Neural progenitor cell (in vitro differentiated cells): ENCODE results near the gene TTC19. TPM values are rescaled to one million over a fixed set of nuclear protein-coding genes. Genes with fewer than 3 reads are reported as not detected.

Experiments
- DNase-seq: peaks from one replicate; pipeline ENCODE4 v3.0.0-alpha.2; 2016; ENCODE audit warnings: low spot score
- H2AFZ ChIP-seq: fragments of 200-600 bp; sonication (generic); replicated peaks from 2 replicates; pipeline ENCODE4 v1.6.1; 2016; ENCODE audit warnings: antibody characterized with exemption
- H3F3A ChIP-seq: fragments of 200-600 bp; sonication (generic); 2 replicates; pipeline ENCODE4 v1.6.1; 2016; ENCODE audit warnings: antibody characterized with exemption, low read depth
- H3K27ac ChIP-seq: fragments of 200-600 bp; sonication (generic); 2 replicates; pipeline ENCODE4 v1.5.1; 2016; ENCODE audit warnings: mild to moderate bottlenecking
- H3K27me3 ChIP-seq: fragments of 200-600 bp; sonication (generic); 2 replicates; pipeline ENCODE4 v1.6.1; 2016; ENCODE audit warnings: mild to moderate bottlenecking, moderate library complexity
- H3K36me3 ChIP-seq: fragments of 200-600 bp; sonication (generic); 2 replicates; pipeline ENCODE4 v1.5.1; 2016
- H3K4me1 ChIP-seq: fragments of 200-600 bp; sonication (generic); 2 replicates; pipeline ENCODE4 v1.6.1; 2016; ENCODE audit warnings: mixed run types
- H3K4me2 ChIP-seq: fragments of 200-600 bp; sonication (generic); 2 replicates; pipeline ENCODE4 v1.6.1; 2016
- H3K4me3 ChIP-seq: fragments of 200-600 bp; sonication (generic); 2 replicates; pipeline ENCODE4 v1.5.1; 2016
- H3K79me2 ChIP-seq: fragments of 200-600 bp; sonication (generic); 2 replicates; pipeline ENCODE4 v1.6.1; 2016; ENCODE audit warnings: low read depth
- H3K9ac ChIP-seq: fragments of 200-600 bp; sonication (generic); 2 replicates; pipeline ENCODE4 v1.6.1; 2016
- H3K9me3 ChIP-seq: fragments of 200-600 bp; sonication (generic); 2 replicates; pipeline ENCODE4 v1.5.1; 2016; ENCODE audit warnings: low read depth
- H4K20me1 ChIP-seq: fragments of 200-600 bp; sonication (generic); 2 replicates; pipeline ENCODE4 v1.6.1; 2016; ENCODE audit warnings: low read depth
- H3K27ac Mint-ChIP-seq: 3 replicates; pipeline ENCODE4 v1.8.0; 2021; ENCODE audit warnings: mixed read lengths
- H3K27me3 Mint-ChIP-seq: 2 replicates; pipeline ENCODE4 v1.8.0; 2022; ENCODE audit warnings: low read depth, mild to moderate bottlenecking, inconsistent platforms, moderate library complexity, mixed read lengths; ENCODE audit not compliant: insufficient read depth
- H3K36me3 Mint-ChIP-seq: 3 replicates; pipeline ENCODE4 v1.8.0; 2021; ENCODE audit warnings: mixed read lengths
- H3K4me1 Mint-ChIP-seq: 3 replicates; pipeline ENCODE4 v1.8.0; 2021; ENCODE audit warnings: mixed read lengths
- H3K4me3 Mint-ChIP-seq: 3 replicates; pipeline ENCODE4 v1.8.0; 2021; ENCODE audit warnings: mild to moderate bottlenecking, moderate library complexity, mixed read lengths
- H3K9me3 Mint-ChIP-seq: 3 replicates; pipeline ENCODE4 v1.8.0; 2020; ENCODE audit warnings: mixed read lengths
- CTCF ChIP-seq: fragments of 200-600 bp; sonication (generic); IDR thresholded peaks from 2 replicates; pipeline ENCODE4 v1.5.1; 2017; ENCODE audit warnings: antibody characterized with exemption, mild to moderate bottlenecking
- EZH2 ChIP-seq: fragments of 200-600 bp; sonication (generic); IDR thresholded peaks from 2 replicates; pipeline ENCODE4 v1.6.1; 2017; ENCODE audit warnings: antibody characterized with exemption, mild to moderate bottlenecking, moderate library complexity
- EZH2phosphoT487 ChIP-seq: fragments of 200-600 bp; sonication (generic); IDR thresholded peaks from 2 replicates; pipeline ENCODE4 v1.6.1; 2017; ENCODE audit warnings: antibody characterized with exemption
- total RNA-seq: library from RNA; depleted of rRNA; stranded (reverse); fragments of >200 nt; gene quantifications from 2 replicates; pipeline ENCODE4 v1.2.3, GENCODE V29; 2015; ENCODE audit warnings: low replicate concordance

TTC19 gene
- total RNA-seq, 1 donor from 2014 or later = 52.9 TPM

- Histone ChIP-seq H3K4me1 (no peaks in the 10 kb centered on the region), H3K79me2 (no peaks in the 10 kb centered on the region), H3K9me3 (no peaks in the 10 kb centered on the region), H3K27me3 (no peaks in the 10 kb centered on the region), H3K4me3 (no peak overlapping the region), H3K4me2 (no peak overlapping the region), H3F3A (no peaks in the 10 kb centered on the region), H4K20me1 (no peaks in the 10 kb centered on the region), H3K36me3 (peaks cover 15% of the 10 kb centered on the region), H3K27ac (no peak overlapping the region), H2AFZ (no peak overlapping the region), H3K9ac (no peak overlapping the region)
- Mint-ChIP-seq H3K36me3 (peaks cover 39% of the 10 kb centered on the region), H3K4me3 (no peak overlapping the region), H3K27me3 (no peaks in the 10 kb centered on the region), H3K27ac (no peak overlapping the region), H3K4me1 (no peaks in the 10 kb centered on the region), H3K9me3 (no peaks in the 10 kb centered on the region)
- no peak for DNase-seq
- TF ChIP-seq EZH2 (no peak), CTCF (no peak), EZH2phosphoT487 (no peak)
These were observed 66.5 kb downstream of the TTC19 start for GRCh38 chr17:16066125-16066524.

GRCh38 chr17:16068323-16068722 is 68.7 kb downstream of the TTC19 start:
- Mint-ChIP-seq H3K4me1 (no peaks in the 10 kb centered on the region), H3K27ac (no peak overlapping the region), H3K9me3 (no peaks in the 10 kb centered on the region), H3K36me3 (peaks cover 33% of the 10 kb centered on the region), H3K4me3 (no peak overlapping the region), H3K27me3 (no peaks in the 10 kb centered on the region)
- H3K9ac ChIP-seq = no peak overlapping the region
- no peaks in the 10 kb centered on the region for H3K27me3 ChIP-seq
- DNase-seq = no peak
- H3K27ac ChIP-seq = no peak overlapping the region
- no peaks in the 10 kb centered on the region for H3K79me2 ChIP-seq
- no peak overlapping the region for H3K4me3 ChIP-seq
- peaks cover 17% of the 10 kb centered on the region for H3K36me3 ChIP-seq
- TF ChIP-seq EZH2 = no peak
- TF ChIP-seq CTCF = no peak
- TF ChIP-seq EZH2phosphoT487 = no peak
- H2AFZ ChIP-seq = no peak overlapping the region
- no peaks in the 10 kb centered on the region for H4K20me1 ChIP-seq
- no peaks in the 10 kb centered on the region for H3F3A ChIP-seq
- H3K4me1 ChIP-seq = no peaks in the 10 kb centered on the region
- no peak overlapping the region for H3K4me2 ChIP-seq
- H3K9me3 ChIP-seq = no peaks in the 10 kb centered on the region

- peaks cover 8% of the 10 kb centered on the region for H3K36me3 ChIP-seq
- H3K36me3 Mint-ChIP-seq = peaks cover 34% of the 10 kb centered on the region
- no peak overlapping the region for H3K4me3 Mint-ChIP-seq
- no peaks in the 10 kb centered on the region for H4K20me1 ChIP-seq
- H3K4me1 ChIP-seq = no peaks in the 10 kb centered on the region
- no peak overlapping the region for H3K9ac ChIP-seq
- H2AFZ ChIP-seq = no peak overlapping the region
- H3K9me3 ChIP-seq = no peaks in the 10 kb centered on the region
- H3K4me2 ChIP-seq = no peak overlapping the region
- no peaks in the 10 kb centered on the region for H3K27me3 Mint-ChIP-seq
- no peaks in the 10 kb centered on the region for H3K79me2 ChIP-seq
- H3K27ac Mint-ChIP-seq = no peak overlapping the region
- no peak overlapping the region for H3K4me3 ChIP-seq
- H3K9me3 Mint-ChIP-seq = no peaks in the 10 kb centered on the region
- no peak for DNase-seq
- no peak overlapping the region for H3K27ac ChIP-seq
- no peaks in the 10 kb centered on the region for H3F3A ChIP-seq
- no peaks in the 10 kb centered on the region for H3K27me3 ChIP-seq
- H3K4me1 Mint-ChIP-seq = no peaks in the 10 kb centered on the region
- no peak for TF ChIP-seq EZH2
- TF ChIP-seq CTCF = no peak
- no peak for TF ChIP-seq EZH2phosphoT487
These were observed 72.4 kb downstream of the TTC19 start for GRCh38 chr17:16072031-16072430.

GRCh38 chr17:16073845-16074244 is 74.2 kb downstream of the TTC19 start:
- Histone ChIP-seq H3K36me3 (peaks cover 9% of the 10 kb centered on the region), H3K4me2 (no peak overlapping the region)

More at GRCh38 chr17:16073845-16074244, 74.2 kb downstream of the TTC19 start:
- no peaks in the 10 kb centered on the region for H3K79me2 ChIP-seq
- no peak overlapping the region for H3K4me3 ChIP-seq
- TF ChIP-seq CTCF (no peak), EZH2 (no peak), EZH2phosphoT487 (no peak)
- no peak overlapping the region for H2AFZ ChIP-seq
- no peak for DNase-seq
- H4K20me1 ChIP-seq = no peaks in the 10 kb centered on the region
- no peak overlapping the region for H3K4me3 Mint-ChIP-seq
- H3K4me1 ChIP-seq = no peaks in the 10 kb centered on the region
- H3F3A ChIP-seq = no peaks in the 10 kb centered on the region
- no peaks in the 10 kb centered on the region for H3K27me3 Mint-ChIP-seq
- H3K27me3 ChIP-seq = no peaks in the 10 kb centered on the region
- H3K27ac ChIP-seq = no peak overlapping the region
- no peaks in the 10 kb centered on the region for H3K4me1 Mint-ChIP-seq
- peaks cover 37% of the 10 kb centered on the region for H3K36me3 Mint-ChIP-seq
- no peaks in the 10 kb centered on the region for H3K9me3 ChIP-seq
- H3K9me3 Mint-ChIP-seq = no peaks in the 10 kb centered on the region
- no peak overlapping the region for H3K9ac ChIP-seq
- no peak overlapping the region for H3K27ac Mint-ChIP-seq
